Measurements from ENCODE around the gene TRIB2. TPM values are rescaled to one million over a fixed set of nuclear protein-coding genes. Genes with fewer than 3 reads are reported as not detected.

The TRIB2 gene
- polyA plus RNA-seq, 2 of the 4 experiments (the other 2 are of a cell fraction): 0.17 to 0.32 TPM

- CTCF ChIA-PET: interaction anchor here (1.1 kb wide), 1 partner anchor 10 kb away, joined by 3 read pairs; no protein-coding TSS in a partner anchor
Measured at GRCh38 chr2:12776521-12776961, 59.8 kb downstream of the TRIB2 start.

DNA sequence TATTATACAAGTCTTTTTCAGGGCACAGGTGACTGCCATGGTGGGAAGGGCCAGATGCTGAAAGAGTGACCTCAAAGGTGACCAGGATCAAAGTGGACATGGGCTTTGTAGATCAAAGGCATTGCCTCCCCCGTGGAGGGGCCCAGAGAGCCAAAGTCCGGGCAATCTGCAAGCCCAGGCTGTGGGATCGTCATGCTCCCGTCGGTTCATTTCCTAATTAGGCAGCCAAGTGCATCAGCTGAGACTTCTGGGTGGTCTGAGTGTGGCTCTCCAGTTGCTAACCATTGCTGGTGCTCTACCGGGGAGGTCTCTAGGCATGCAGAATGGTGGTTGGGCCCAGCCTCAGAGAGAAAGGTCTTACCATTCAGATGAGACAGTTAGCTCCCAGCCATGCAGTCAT is 61.6 kb downstream of the TRIB2 start:
- no peak for TF ChIP-seq EHF (CRISPR knock-in tag; IDR thresholded peaks at IDR 0.05)
- no peak for TF ChIP-seq CEBPB (IDR thresholded peaks at IDR 0.05)
- TF ChIP-seq POLR2AphosphoS2 (conservative IDR thresholded peaks at IDR 0.05; ENCODE audit: low read length): no peak
- TF ChIP-seq ZNF302 (CRISPR knock-in tag; IDR thresholded peaks at IDR 0.05): no peak
- TF ChIP-seq, protein P1, sequence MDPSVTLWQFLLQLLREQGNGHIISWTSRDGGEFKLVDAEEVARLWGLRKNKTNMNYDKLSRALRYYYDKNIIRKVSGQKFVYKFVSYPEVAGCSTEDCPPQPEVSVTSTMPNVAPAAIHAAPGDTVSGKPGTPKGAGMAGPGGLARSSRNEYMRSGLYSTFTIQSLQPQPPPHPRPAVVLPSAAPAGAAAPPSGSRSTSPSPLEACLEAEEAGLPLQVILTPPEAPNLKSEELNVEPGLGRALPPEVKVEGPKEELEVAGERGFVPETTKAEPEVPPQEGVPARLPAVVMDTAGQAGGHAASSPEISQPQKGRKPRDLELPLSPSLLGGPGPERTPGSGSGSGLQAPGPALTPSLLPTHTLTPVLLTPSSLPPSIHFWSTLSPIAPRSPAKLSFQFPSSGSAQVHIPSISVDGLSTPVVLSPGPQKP (IDR thresholded peaks at IDR 0.05; ENCODE audit: low read depth, low read length): no peak
- no peak for TF ChIP-seq PBX3 (IDR thresholded peaks at IDR 0.05)
- TF ChIP-seq, protein P2, sequence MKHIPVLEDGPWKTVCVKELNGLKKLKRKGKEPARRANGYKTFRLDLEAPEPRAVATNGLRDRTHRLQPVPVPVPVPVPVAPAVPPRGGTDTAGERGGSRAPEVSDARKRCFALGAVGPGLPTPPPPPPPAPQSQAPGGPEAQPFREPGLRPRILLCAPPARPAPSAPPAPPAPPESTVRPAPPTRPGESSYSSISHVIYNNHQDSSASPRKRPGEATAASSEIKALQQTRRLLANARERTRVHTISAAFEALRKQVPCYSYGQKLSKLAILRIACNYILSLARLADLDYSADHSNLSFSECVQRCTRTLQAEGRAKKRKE (CRISPR knock-in tag; IDR thresholded peaks at IDR 0.05; ENCODE audit: low read depth): no peak
- TF ChIP-seq HEYL (CRISPR knock-in tag; IDR thresholded peaks at IDR 0.05): no peak
- no peak for TF ChIP-seq TP53 (CRISPR knock-in tag; IDR thresholded peaks at IDR 0.05)
- no peak for TF ChIP-seq MYC (IDR thresholded peaks at IDR 0.05; ENCODE audit: borderline replicate concordance, low read length)
- TF ChIP-seq JUN (IDR thresholded peaks at IDR 0.05): no peak
- no peak for TF ChIP-seq GATA3 (IDR thresholded peaks at IDR 0.05; ENCODE audit: borderline replicate concordance)
- TF ChIP-seq ZC3H11A (IDR thresholded peaks at IDR 0.05): no peak
- no peak for TF ChIP-seq CBX8 (IDR thresholded peaks at IDR 0.05)
- TF ChIP-seq BHLHE40 (IDR thresholded peaks at IDR 0.05; ENCODE audit: low read depth, low read length): no peak
- TF ChIP-seq MAZ (IDR thresholded peaks at IDR 0.05; ENCODE audit: borderline replicate concordance, low read depth, low read length): no peak
- TF ChIP-seq E2F6 (IDR thresholded peaks at IDR 0.05; ENCODE audit: borderline replicate concordance, low read depth): no peak
- DNase-seq (ENCODE audit: low read depth in 1 of 2, low spot score in 1 of 2) (no peak), ATAC-seq (no peak), FAIRE-seq (no peak)
- no peak overlapping the region for H3K4me2 ChIP-seq
- H3K27ac ChIP-seq: no peak overlapping the region
- CTCF ChIA-PET: no interaction called here
- POLR2A ChIA-PET: no interaction called here
- H3K4me3 ChIP-seq: no peak overlapping the region
- H3K9me3 ChIP-seq: no peaks in the 10 kb centered on the region
- 0% methylated on average over 3 of the region's 6 CpGs for WGBS (ENCODE audit: missing lambda C conversion rate)
- H3K4me1 ChIP-seq: no peaks in the 10 kb centered on the region

More at GRCh38 chr2:12776521-12776961, 59.8 kb downstream of the TRIB2 start:
- WGBS (ENCODE audit: missing lambda C conversion rate): 0% methylated on average over 1 of the region's 1 CpG
- no peak overlapping the region for H3K27ac ChIP-seq
- POLR2A ChIA-PET: no interaction called here
- DNase-seq (ENCODE audit: low read depth in 1 of 2, low spot score in 1 of 2): no peak
- H3K4me2 ChIP-seq: no peak overlapping the region
- no peaks in the 10 kb centered on the region for H3K9me3 ChIP-seq
- no peak for TF ChIP-seq REST (IDR thresholded peaks at IDR 0.05)
- H3K4me3 ChIP-seq: no peak overlapping the region
- no peak for FAIRE-seq
- no peak for ATAC-seq
- H3K4me1 ChIP-seq: no peaks in the 10 kb centered on the region

Data from A549 (cell line).